HPDE6-E6E7 (cell line): ENCODE results near the gene RTL1.

Source experiments
- DNase-seq: peaks from one replicate; pipeline ENCODE4 v3.0.0; 2011; ENCODE audit warnings: missing footprints; ENCODE audit errors: extremely low spot score

The RTL1 gene

GRCh38 chr14:100851586-100851916 lies 52.0 kb downstream of the RTL1 start:
- DNase-seq: no peak

GRCh38 chr14:100850841-100851585 lies 52.5 kb downstream of the RTL1 start:
- DNase-seq: peak; percentile 52

GRCh38 chr14:100849115-100849781 lies 54.3 kb downstream of the RTL1 start:
- peak; percentile 31 for DNase-seq

GRCh38 chr14:100846309-100846859 lies 57.1 kb downstream of the RTL1 start:
- no peak for DNase-seq

GRCh38 chr14:100845341-100845740 lies 58.2 kb downstream of the RTL1 start:
- DNase-seq: no peak

- no peak for DNase-seq
Observed at GRCh38 chr14:100844846-100845245, 58.7 kb downstream of the RTL1 start.

GRCh38 chr14:100844421-100844820 lies 59.1 kb downstream of the RTL1 start:
- no peak for DNase-seq

GRCh38 chr14:100844082-100844408 lies 59.5 kb downstream of the RTL1 start:
- DNase-seq: no peak

- DNase-seq: no peak
Observed at GRCh38 chr14:100842799-100843198, 60.7 kb downstream of the RTL1 start.

GRCh38 chr14:100841761-100842403 lies 61.6 kb downstream of the RTL1 start:
- no peak for DNase-seq

GRCh38 chr14:100841066-100841760 lies 62.3 kb downstream of the RTL1 start:
- no peak for DNase-seq

GRCh38 chr14:100840286-100841065 lies 63.0 kb downstream of the RTL1 start:
- no peak for DNase-seq

GRCh38 chr14:100839681-100840111 lies 63.8 kb downstream of the RTL1 start:
- DNase-seq: no peak

- DNase-seq: no peak
Observed at GRCh38 chr14:100839315-100839585, 64.3 kb downstream of the RTL1 start.

- no peak for DNase-seq
Observed at GRCh38 chr14:100838493-100839314, 64.8 kb downstream of the RTL1 start.

- DNase-seq: no peak
Observed at GRCh38 chr14:100837805-100838350, 65.6 kb downstream of the RTL1 start.

- DNase-seq: no peak
Observed at GRCh38 chr14:100836941-100837804, 66.3 kb downstream of the RTL1 start.

- no peak for DNase-seq
Observed at GRCh38 chr14:100836311-100836805, 67.2 kb downstream of the RTL1 start.
